ENCODE data around the gene CTIF. TPM values are rescaled to one million over a fixed set of nuclear protein-coding genes. Genes with fewer than 3 reads are reported as not detected.

Gene CTIF
- total and polyA plus RNA-seq, 2 experiments from 2014 or later = 8.6 to 14.4 TPM

DNA sequence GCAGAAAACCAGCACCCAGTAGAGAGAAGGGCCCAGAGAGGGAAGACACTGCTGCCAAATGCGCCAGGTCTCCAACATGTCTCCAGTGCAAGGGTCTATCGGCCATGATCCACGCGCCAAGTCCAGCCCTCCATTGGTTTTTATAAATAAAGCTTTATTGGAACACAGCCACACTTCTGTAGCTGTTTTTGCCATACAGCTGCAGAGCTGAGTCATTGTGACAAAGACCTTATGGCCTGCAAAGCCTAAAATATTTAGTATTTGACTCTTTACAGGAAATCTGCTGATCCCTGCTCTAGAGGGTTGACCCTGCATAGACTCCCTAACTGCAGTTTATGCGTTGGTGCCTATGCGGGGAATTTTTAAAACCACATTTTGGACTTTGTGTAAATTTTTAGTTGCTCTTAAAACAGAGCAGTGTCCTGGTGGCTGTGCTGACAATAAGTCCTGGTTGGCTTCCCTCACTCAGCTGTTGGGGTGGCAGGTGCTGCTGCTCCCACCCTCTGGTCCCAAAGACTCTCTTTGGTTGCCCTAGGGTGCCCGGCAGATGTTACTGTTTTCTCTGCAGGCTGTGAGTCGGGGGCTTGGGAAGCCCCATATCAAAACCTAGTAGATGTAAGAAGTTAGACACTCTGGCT, 154.9 kb downstream of the CTIF start (continued):
- TF ChIP-seq ZNF462 (CRISPR knock-in tag; IDR thresholded peaks at IDR 0.05) = no peak

DNA sequence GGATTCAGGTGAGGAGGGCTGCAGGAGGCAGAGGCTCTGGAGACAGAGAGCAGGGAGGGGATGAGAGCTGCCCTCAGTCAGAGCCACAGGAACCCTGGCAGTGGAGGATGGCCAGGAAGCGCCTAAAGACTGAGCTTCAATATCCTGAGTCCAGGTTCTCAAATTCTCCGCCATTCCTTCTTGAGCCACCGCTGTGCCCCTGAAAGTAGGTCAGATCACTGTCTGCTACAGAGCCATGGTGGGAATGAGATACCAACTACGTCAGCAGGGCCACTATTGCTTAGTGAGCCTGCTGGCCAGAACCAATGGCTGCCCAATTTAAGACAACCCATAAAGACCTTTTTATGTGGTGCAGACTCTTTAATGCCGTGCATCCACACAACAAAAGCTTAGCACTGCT, 155.5 kb downstream of the CTIF start:
- no peak overlapping the region for H3K4me2 ChIP-seq
- Mint-ChIP-seq H3K4me1 (peaks cover 2% of the 10 kb centered on the region; the same call in 2 of the 3 replicates), H3K36me3 (ENCODE audit: low read depth) (no peaks in the 10 kb centered on the region), H3K9me3 (no peaks in the 10 kb centered on the region), H3K27me3 (ENCODE audit: insufficient read depth, low read depth, poor library complexity) (peaks cover 2% of the 10 kb centered on the region), H3K4me3 (no peak overlapping the region), H3K27ac (peak overlapping the region; percentile 63; the same call in 1 of the 2 replicates)
- H3K79me2 ChIP-seq (replicated peaks; ENCODE audit: insufficient read depth) = no peaks in the 10 kb centered on the region
- H3K36me3 ChIP-seq (ENCODE audit: insufficient read depth) = no peaks in the 10 kb centered on the region
- 0 out of 2 replicates have a peak, but pooled peaks cover 4% of the 10 kb centered on the region for H3K9me2 ChIP-seq (ENCODE audit: insufficient read depth)
- no peak for ATAC-seq
- H3K4me3 ChIP-seq = no peak overlapping the region
- no peak overlapping the region for H2AFZ ChIP-seq
- DNase-seq (ENCODE audit: low spot score) = no peak
- no peaks in the 10 kb centered on the region for H3K4me1 ChIP-seq (ENCODE audit: insufficient read depth)
- no peaks in the 10 kb centered on the region for H3K27me3 ChIP-seq (ENCODE audit: insufficient read depth)
- H3F3A ChIP-seq (replicated peaks; ENCODE audit: low read depth) = no peaks in the 10 kb centered on the region
- H3K27ac ChIP-seq (ENCODE audit: low read depth) = no peak overlapping the region
- H4K20me1 ChIP-seq (replicated peaks; ENCODE audit: insufficient read depth) = no peaks in the 10 kb centered on the region
- TF ChIP-seq, protein P1, sequence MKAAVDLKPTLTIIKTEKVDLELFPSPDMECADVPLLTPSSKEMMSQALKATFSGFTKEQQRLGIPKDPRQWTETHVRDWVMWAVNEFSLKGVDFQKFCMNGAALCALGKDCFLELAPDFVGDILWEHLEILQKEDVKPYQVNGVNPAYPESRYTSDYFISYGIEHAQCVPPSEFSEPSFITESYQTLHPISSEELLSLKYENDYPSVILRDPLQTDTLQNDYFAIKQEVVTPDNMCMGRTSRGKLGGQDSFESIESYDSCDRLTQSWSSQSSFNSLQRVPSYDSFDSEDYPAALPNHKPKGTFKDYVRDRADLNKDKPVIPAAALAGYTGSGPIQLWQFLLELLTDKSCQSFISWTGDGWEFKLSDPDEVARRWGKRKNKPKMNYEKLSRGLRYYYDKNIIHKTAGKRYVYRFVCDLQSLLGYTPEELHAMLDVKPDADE (IDR thresholded peaks at IDR 0.05) = no peak
- no peak for TF ChIP-seq JUNB (IDR thresholded peaks at IDR 0.05; ENCODE audit: unreplicated experiment)
- TF ChIP-seq CTCF (conservative IDR thresholded peaks at IDR 0.05; ENCODE audit: low read depth in 2 of 2) = no peak
- TF ChIP-seq ZNF462 (CRISPR knock-in tag; IDR thresholded peaks at IDR 0.05) = no peak
- TF ChIP-seq CREB1 (CRISPR knock-in tag; IDR thresholded peaks at IDR 0.05; ENCODE audit: low read depth) = no peak
